ENCODE data around the gene TENM3.

The TENM3 gene

GRCh38 chr4:182768838-182769237, 525.6 kb downstream of the TENM3 start:
- no peak overlapping the region for H3K4me3 ChIP-seq (ENCODE audit: low read depth in 1 of 2, low read length in 2 of 2)
- H3K27me3 ChIP-seq (ENCODE audit: control insufficient read depth in 1 of 2, insufficient read depth in 2 of 2, low read length in 2 of 2) = no peaks in the 10 kb centered on the region

GRCh38 chr4:182770259-182770995, 527.2 kb downstream of the TENM3 start:
- Histone ChIP-seq H3K9me3 (ENCODE audit: control insufficient read depth in 1 of 2, low read length in 2 of 2) (no peaks in the 10 kb centered on the region), H3K27me3 (ENCODE audit: control insufficient read depth in 1 of 2, insufficient read depth in 2 of 2, low read length in 2 of 2) (no peaks in the 10 kb centered on the region), H3K4me3 (ENCODE audit: low read depth in 1 of 2, low read length in 2 of 2) (no peak overlapping the region), H3K4me1 (ENCODE audit: control insufficient read depth in 1 of 2, insufficient read depth in 2 of 2, low read length in 2 of 2) (no peaks in the 10 kb centered on the region), H3K9ac (ENCODE audit: low read depth in 1 of 2, low read length in 2 of 2) (no peak overlapping the region), H3K36me3 (ENCODE audit: control insufficient read depth in 1 of 2, insufficient read depth in 2 of 2, low read length in 2 of 2) (no peaks in the 10 kb centered on the region), H3K27ac (ENCODE audit: low read depth, low read length) (no peak overlapping the region)

More at GRCh38 chr4:182768838-182769237, 525.6 kb downstream of the TENM3 start:
- Histone ChIP-seq H3K9ac (ENCODE audit: low read depth in 1 of 2, low read length in 2 of 2) (no peak overlapping the region), H3K27ac (ENCODE audit: low read depth, low read length) (no peak overlapping the region), H3K4me1 (ENCODE audit: control insufficient read depth in 1 of 2, insufficient read depth in 2 of 2, low read length in 2 of 2) (no peaks in the 10 kb centered on the region), H3K36me3 (ENCODE audit: control insufficient read depth in 1 of 2, insufficient read depth in 2 of 2, low read length in 2 of 2) (no peaks in the 10 kb centered on the region), H3K9me3 (ENCODE audit: control insufficient read depth in 1 of 2, low read length in 2 of 2) (no peaks in the 10 kb centered on the region)

GRCh38 chr4:182770996-182771514, 527.9 kb downstream of the TENM3 start:
- Histone ChIP-seq H3K9ac (ENCODE audit: low read depth in 1 of 2, low read length in 2 of 2) (no peak overlapping the region), H3K27ac (ENCODE audit: low read depth, low read length) (no peak overlapping the region), H3K36me3 (ENCODE audit: control insufficient read depth in 1 of 2, insufficient read depth in 2 of 2, low read length in 2 of 2) (no peaks in the 10 kb centered on the region), H3K9me3 (ENCODE audit: control insufficient read depth in 1 of 2, low read length in 2 of 2) (no peaks in the 10 kb centered on the region), H3K4me3 (ENCODE audit: low read depth in 1 of 2, low read length in 2 of 2) (no peak overlapping the region), H3K27me3 (ENCODE audit: control insufficient read depth in 1 of 2, insufficient read depth in 2 of 2, low read length in 2 of 2) (no peaks in the 10 kb centered on the region), H3K4me1 (ENCODE audit: control insufficient read depth in 1 of 2, insufficient read depth in 2 of 2, low read length in 2 of 2) (no peaks in the 10 kb centered on the region)

- Histone ChIP-seq H3K9me3 (ENCODE audit: control insufficient read depth in 1 of 2, low read length in 2 of 2) (no peaks in the 10 kb centered on the region), H3K36me3 (ENCODE audit: control insufficient read depth in 1 of 2, insufficient read depth in 2 of 2, low read length in 2 of 2) (no peaks in the 10 kb centered on the region), H3K4me1 (ENCODE audit: control insufficient read depth in 1 of 2, insufficient read depth in 2 of 2, low read length in 2 of 2) (no peaks in the 10 kb centered on the region), H3K4me3 (ENCODE audit: low read depth in 1 of 2, low read length in 2 of 2) (no peak overlapping the region), H3K27me3 (ENCODE audit: control insufficient read depth in 1 of 2, insufficient read depth in 2 of 2, low read length in 2 of 2) (no peaks in the 10 kb centered on the region), H3K27ac (ENCODE audit: low read depth, low read length) (no peak overlapping the region), H3K9ac (ENCODE audit: low read depth in 1 of 2, low read length in 2 of 2) (no peak overlapping the region)
These were observed 531.9 kb downstream of the TENM3 start for GRCh38 chr4:182775075-182775474.

GRCh38 chr4:182776376-182777105, 533.3 kb downstream of the TENM3 start:
- Histone ChIP-seq H3K36me3 (ENCODE audit: control insufficient read depth in 1 of 2, insufficient read depth in 2 of 2, low read length in 2 of 2) (no peaks in the 10 kb centered on the region), H3K4me3 (ENCODE audit: low read depth in 1 of 2, low read length in 2 of 2) (no peak overlapping the region), H3K9me3 (ENCODE audit: control insufficient read depth in 1 of 2, low read length in 2 of 2) (no peaks in the 10 kb centered on the region), H3K9ac (ENCODE audit: low read depth in 1 of 2, low read length in 2 of 2) (no peak overlapping the region), H3K4me1 (ENCODE audit: control insufficient read depth in 1 of 2, insufficient read depth in 2 of 2, low read length in 2 of 2) (no peaks in the 10 kb centered on the region), H3K27ac (ENCODE audit: low read depth, low read length) (no peak overlapping the region), H3K27me3 (ENCODE audit: control insufficient read depth in 1 of 2, insufficient read depth in 2 of 2, low read length in 2 of 2) (no peaks in the 10 kb centered on the region)

GRCh38 chr4:182778222-182778982, 535.2 kb downstream of the TENM3 start:
- no peak overlapping the region for H3K27ac ChIP-seq (ENCODE audit: low read depth, low read length)
- H3K36me3 ChIP-seq (ENCODE audit: control insufficient read depth in 1 of 2, insufficient read depth in 2 of 2, low read length in 2 of 2) = no peaks in the 10 kb centered on the region
- H3K9ac ChIP-seq (ENCODE audit: low read depth in 1 of 2, low read length in 2 of 2) = no peak overlapping the region
- H3K9me3 ChIP-seq (ENCODE audit: control insufficient read depth in 1 of 2, low read length in 2 of 2) = no peaks in the 10 kb centered on the region
- H3K27me3 ChIP-seq (ENCODE audit: control insufficient read depth in 1 of 2, insufficient read depth in 2 of 2, low read length in 2 of 2) = no peaks in the 10 kb centered on the region
- no peaks in the 10 kb centered on the region for H3K4me1 ChIP-seq (ENCODE audit: control insufficient read depth in 1 of 2, insufficient read depth in 2 of 2, low read length in 2 of 2)
- H3K4me3 ChIP-seq (ENCODE audit: low read depth in 1 of 2, low read length in 2 of 2) = no peak overlapping the region

- H3K27me3 ChIP-seq (ENCODE audit: control insufficient read depth in 1 of 2, insufficient read depth in 2 of 2, low read length in 2 of 2) = no peaks in the 10 kb centered on the region
These were observed 543.8 kb downstream of the TENM3 start for GRCh38 chr4:182786991-182787390.

GRCh38 chr4:182788201-182788600, 545.0 kb downstream of the TENM3 start:
- H3K4me1 ChIP-seq (ENCODE audit: control insufficient read depth in 1 of 2, insufficient read depth in 2 of 2, low read length in 2 of 2) = no peaks in the 10 kb centered on the region
- no peaks in the 10 kb centered on the region for H3K27me3 ChIP-seq (ENCODE audit: control insufficient read depth in 1 of 2, insufficient read depth in 2 of 2, low read length in 2 of 2)
- H3K9ac ChIP-seq (ENCODE audit: low read depth in 1 of 2, low read length in 2 of 2) = no peak overlapping the region
- H3K36me3 ChIP-seq (ENCODE audit: control insufficient read depth in 1 of 2, insufficient read depth in 2 of 2, low read length in 2 of 2) = no peaks in the 10 kb centered on the region
- H3K9me3 ChIP-seq (ENCODE audit: control insufficient read depth in 1 of 2, low read length in 2 of 2) = no peaks in the 10 kb centered on the region
- no peak overlapping the region for H3K27ac ChIP-seq (ENCODE audit: low read depth, low read length)
- H3K4me3 ChIP-seq (ENCODE audit: low read depth in 1 of 2, low read length in 2 of 2) = no peak overlapping the region

More at GRCh38 chr4:182786991-182787390, 543.8 kb downstream of the TENM3 start:
- no peak overlapping the region for H3K4me3 ChIP-seq (ENCODE audit: low read depth in 1 of 2, low read length in 2 of 2)
- H3K36me3 ChIP-seq (ENCODE audit: control insufficient read depth in 1 of 2, insufficient read depth in 2 of 2, low read length in 2 of 2) = no peaks in the 10 kb centered on the region
- no peaks in the 10 kb centered on the region for H3K9me3 ChIP-seq (ENCODE audit: control insufficient read depth in 1 of 2, low read length in 2 of 2)
- no peaks in the 10 kb centered on the region for H3K4me1 ChIP-seq (ENCODE audit: control insufficient read depth in 1 of 2, insufficient read depth in 2 of 2, low read length in 2 of 2)
- no peak overlapping the region for H3K27ac ChIP-seq (ENCODE audit: low read depth, low read length)
- no peak overlapping the region for H3K9ac ChIP-seq (ENCODE audit: low read depth in 1 of 2, low read length in 2 of 2)

GRCh38 chr4:182789529-182789928, 546.3 kb downstream of the TENM3 start:
- no peaks in the 10 kb centered on the region for H3K27me3 ChIP-seq (ENCODE audit: control insufficient read depth in 1 of 2, insufficient read depth in 2 of 2, low read length in 2 of 2)
- H3K9ac ChIP-seq (ENCODE audit: low read depth in 1 of 2, low read length in 2 of 2) = no peak overlapping the region
- H3K36me3 ChIP-seq (ENCODE audit: control insufficient read depth in 1 of 2, insufficient read depth in 2 of 2, low read length in 2 of 2) = no peaks in the 10 kb centered on the region
- H3K9me3 ChIP-seq (ENCODE audit: control insufficient read depth in 1 of 2, low read length in 2 of 2) = no peaks in the 10 kb centered on the region
- no peaks in the 10 kb centered on the region for H3K4me1 ChIP-seq (ENCODE audit: control insufficient read depth in 1 of 2, insufficient read depth in 2 of 2, low read length in 2 of 2)
- no peak overlapping the region for H3K27ac ChIP-seq (ENCODE audit: low read depth, low read length)
- no peak overlapping the region for H3K4me3 ChIP-seq (ENCODE audit: low read depth in 1 of 2, low read length in 2 of 2)
